Stimulated activated CD4-positive, alpha-beta T cell treated with anti-CD3 and anti-CD28 coated beads, Interleukin-12 subunit alpha, Interleukin-12 subunit beta, amount 100 ng/mL, for 4 hours (primary cell): ENCODE measurements around the gene ETHE1.

Experiments
- DNase-seq: peaks from one replicate; pipeline ENCODE4 v3.0.0-alpha.2; 2020

ETHE1 gene

GRCh38 chr19:43463381-43464133 lies 63.4 kb downstream of the ETHE1 start:
- peak; percentile 100 for DNase-seq

- DNase-seq: no peak
Measured at GRCh38 chr19:43462785-43463380, 64.1 kb downstream of the ETHE1 start.

- no peak for DNase-seq
Measured at GRCh38 chr19:43462383-43462782, 64.6 kb downstream of the ETHE1 start.

- DNase-seq: no peak
Measured at GRCh38 chr19:43461303-43461702, 65.7 kb downstream of the ETHE1 start.

- DNase-seq: no peak
Measured at GRCh38 chr19:43460362-43461016, 66.5 kb downstream of the ETHE1 start.

- no peak for DNase-seq
Measured at GRCh38 chr19:43457809-43458208, 69.2 kb downstream of the ETHE1 start.
